ELF-1 (cell line): ENCODE data around the gene CTBP2.

ENCODE experiments used
- DNase-seq: peaks from one replicate; pipeline ENCODE4 v3.0.0-alpha.2; 2016; ENCODE audit warnings: low read depth, low spot score

CTBP2 gene

GRCh38 chr10:124941823-124942222 is 218.5 kb downstream of the CTBP2 start, which contains the start of gene ZRANB1:
Gene ZRANB1 (plus strand): TSS chr10:124942123. CDS start chr10:124942494, 371 bp downstream.
- DNase-seq = no peak

DNA sequence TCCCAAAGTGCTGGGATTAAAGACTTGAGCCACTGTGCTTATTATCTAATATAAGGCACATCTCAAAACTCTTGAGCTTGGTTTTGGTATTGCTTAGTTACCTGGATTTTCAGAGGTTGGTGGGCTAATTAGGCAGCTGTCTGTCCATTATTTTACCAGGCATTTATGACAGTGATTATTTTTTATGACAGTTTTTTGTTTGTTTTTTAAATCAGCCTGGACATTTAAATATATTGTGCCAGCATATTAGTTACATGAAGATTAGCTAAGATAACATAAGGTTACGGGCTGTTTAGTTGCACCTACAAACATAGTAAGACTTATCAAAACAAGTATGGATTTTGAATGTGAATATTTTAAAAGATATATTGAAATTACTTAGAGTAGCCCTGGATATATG is 221.1 kb downstream of the CTBP2 start:
- no peak for DNase-seq

DNA sequence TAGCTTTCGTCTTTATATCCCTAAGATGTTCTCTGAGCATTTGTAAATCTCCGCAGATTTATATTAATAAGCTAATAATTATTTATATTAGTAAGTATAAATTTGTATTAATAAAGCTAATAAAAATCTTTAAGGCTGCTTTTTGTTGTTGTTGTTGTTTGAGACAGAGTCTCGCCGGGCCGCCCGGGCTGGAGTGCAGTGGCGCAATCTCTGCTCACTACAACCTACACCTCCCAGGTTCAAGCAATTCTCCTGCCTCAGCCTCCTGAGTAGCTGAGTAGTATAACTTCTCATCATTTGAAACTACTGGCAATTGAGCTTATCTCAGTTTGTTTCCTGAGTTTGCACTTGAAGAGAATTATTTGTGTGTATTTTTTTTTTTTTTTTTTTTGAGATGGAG is 223.6 kb downstream of the CTBP2 start:
- no peak for DNase-seq

DNA sequence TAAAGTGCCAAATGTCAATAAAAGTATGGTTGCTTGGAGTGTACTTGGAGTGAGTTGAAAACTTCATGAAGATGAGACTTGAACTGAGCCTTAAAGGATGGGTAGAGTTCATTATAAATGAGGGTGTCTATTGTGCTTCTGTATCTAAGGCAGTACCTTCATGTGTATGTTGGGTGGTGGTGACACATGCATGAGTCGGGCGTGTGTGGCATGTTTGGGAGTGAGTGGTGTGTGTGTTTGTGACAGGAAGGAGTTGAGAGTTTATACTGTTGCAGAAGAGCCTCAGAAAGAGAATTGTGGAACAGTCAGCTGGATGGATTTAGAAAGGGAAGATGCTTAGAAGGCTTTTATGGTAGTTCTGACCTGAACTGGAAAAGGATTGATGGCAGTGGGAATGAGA is 224.4 kb downstream of the CTBP2 start:
- no peak for DNase-seq
